Choroid plexus epithelial cell (primary cell): ENCODE measurements around the gene DHX29.
A peak's percentile ranks its signal among the peaks of the same experiment; 100 is the strongest.

Experiments
- DNase-seq: peaks from one replicate; pipeline ENCODE4 v3.0.0-alpha.2; 2010; ENCODE audit warnings: low read depth
- H3K4me3 ChIP-seq: 2 replicates; pipeline ENCODE4 v1.5.1; 2011; ENCODE audit warnings: low read depth, mild to moderate bottlenecking, control low read depth, low read length, moderate library complexity
- CTCF ChIP-seq: conservative IDR thresholded peaks from 2 replicates; pipeline ENCODE4 v1.5.1; 2011; ENCODE audit warnings: low read depth, mild to moderate bottlenecking, control low read depth, inconsistent platforms, low read length, moderate library complexity

DHX29 gene

DNA sequence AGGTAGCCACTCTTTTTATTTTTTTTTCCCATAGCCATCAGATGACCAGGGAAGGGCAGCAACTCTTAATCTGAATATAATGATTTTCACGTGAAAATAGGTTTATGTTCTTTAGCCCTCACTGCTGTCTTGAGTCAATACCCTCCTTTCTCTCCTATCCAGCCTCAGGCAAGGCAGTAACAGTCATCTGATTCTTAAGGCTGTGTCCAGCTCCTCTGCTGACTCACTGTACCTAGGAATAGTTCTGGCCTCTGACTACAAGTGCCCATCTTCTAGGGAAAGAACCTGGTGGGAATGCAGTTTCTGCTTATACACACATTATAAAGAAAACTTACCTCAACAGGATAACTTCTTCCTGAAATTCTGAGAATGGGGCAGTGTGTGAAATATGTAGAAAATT lies 30.7 kb downstream of the DHX29 start:
- DNase-seq = peak; percentile 41
- H3K4me3 ChIP-seq = no peak overlapping the region
- no peak for TF ChIP-seq CTCF

DNA sequence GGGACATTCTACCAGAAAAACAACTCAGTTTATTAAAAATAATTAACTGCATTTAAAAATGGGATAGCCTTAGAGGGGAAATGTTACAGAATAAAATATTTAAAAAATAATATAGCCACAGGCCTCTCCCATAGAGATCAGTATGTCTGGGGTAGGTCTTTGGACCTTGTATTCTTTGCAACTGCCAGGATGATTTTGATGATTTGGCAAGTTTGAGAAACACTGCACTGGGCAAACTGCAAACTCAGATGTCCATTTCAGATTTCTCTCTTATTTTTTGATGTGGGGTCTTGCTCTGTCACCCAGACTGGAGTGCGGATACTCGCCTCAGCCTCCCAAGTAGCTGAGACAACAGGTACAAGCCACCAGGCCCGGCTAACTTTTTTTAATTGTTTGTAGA lies 49.2 kb downstream of the DHX29 start:
- no peak for DNase-seq
- H3K4me3 ChIP-seq = no peak overlapping the region
- TF ChIP-seq CTCF = no peak

DNA sequence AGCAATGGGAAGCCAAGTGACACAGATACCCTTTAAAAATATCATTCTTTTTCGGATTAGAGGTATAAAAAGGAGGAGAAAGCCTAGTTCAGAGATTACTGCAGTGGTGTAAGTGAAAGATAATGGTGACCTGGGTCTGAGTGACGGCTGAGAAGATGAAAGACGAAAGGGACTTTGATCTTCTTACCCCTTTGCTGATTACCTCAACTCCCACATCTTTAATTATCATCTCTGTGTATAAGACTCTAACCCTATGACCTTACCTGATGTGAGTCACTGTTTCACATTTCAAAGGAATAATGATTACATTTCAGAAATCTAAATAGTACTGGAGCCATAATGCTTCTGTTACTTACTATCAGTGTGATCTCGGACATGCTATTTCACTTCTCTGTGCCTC lies 52.7 kb downstream of the DHX29 start:
- no peak overlapping the region for H3K4me3 ChIP-seq
- TF ChIP-seq CTCF = no peak

DNA sequence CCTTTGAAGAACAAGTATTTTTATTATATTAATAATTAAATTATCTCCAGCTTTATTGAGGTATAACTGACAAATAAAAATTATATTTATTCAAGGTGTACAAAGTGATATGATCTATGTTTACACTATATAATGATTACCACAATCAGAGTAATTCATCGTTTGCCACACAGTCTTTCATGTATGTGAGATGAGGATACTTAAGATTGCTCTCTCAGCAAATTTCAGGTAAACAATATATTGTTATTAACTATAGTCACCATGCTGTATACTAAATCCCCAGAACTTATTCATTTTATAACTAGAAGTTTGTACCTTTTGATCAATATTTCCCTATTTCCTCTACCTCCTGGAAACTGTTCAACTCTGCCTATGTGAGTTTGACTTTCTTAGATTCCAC lies 57.4 kb downstream of the DHX29 start:
- H3K4me3 ChIP-seq = no peak overlapping the region
- DNase-seq = no peak
- no peak for TF ChIP-seq CTCF

More for the DNA sequence above, 52.7 kb downstream of the DHX29 start:
- DNase-seq = no peak

DNA sequence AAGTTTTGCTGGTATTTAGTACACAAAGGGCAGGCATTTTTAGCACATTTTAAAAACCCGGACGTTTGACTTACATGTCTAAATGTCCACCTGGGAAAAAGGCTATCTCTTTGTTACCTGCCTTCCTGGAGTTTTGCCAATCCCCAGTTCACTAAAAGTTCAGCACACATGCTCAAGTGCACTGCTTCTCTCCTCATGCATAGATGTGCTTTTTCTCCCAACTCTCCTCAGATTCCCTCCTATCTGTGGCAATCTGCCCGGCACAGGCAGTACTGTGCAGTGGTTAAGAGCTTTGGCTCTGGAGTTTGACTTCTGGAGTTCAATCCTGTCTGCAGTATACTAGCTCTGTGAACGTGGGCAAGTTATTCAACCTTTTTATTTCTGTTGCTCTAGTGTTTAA lies 65.7 kb downstream of the DHX29 start:
- H3K4me3 ChIP-seq = no peak overlapping the region
- no peak for TF ChIP-seq CTCF
- DNase-seq = no peak

GRCh38 chr5:55236800-55237199 lies 70.7 kb downstream of the DHX29 start:
- no peak overlapping the region for H3K4me3 ChIP-seq
- TF ChIP-seq CTCF = no peak
- no peak for DNase-seq

GRCh38 chr5:55234121-55234700 lies 73.3 kb downstream of the DHX29 start:
- H3K4me3 ChIP-seq = peak overlapping the region; percentile 52
- TF ChIP-seq CTCF = no peak
- peak; percentile 48 for DNase-seq
